ENCODE measurements around the gene NUAK2. TPM values are rescaled to one million over a fixed set of nuclear protein-coding genes. Genes with fewer than 3 reads are reported as not detected.
"Not testable (repeated sequence)": the region's sequence is repeated elsewhere in the genome, so short reads cannot be mapped to it uniquely, and the experiment has no call there.

NUAK2 gene
- 1 to 10 TPM; 1.4 to 2.8 TPM for total RNA-seq
- polyA plus RNA-seq (ENCODE audit: insufficient read length in 2 of 2): 1 to 10 TPM; 1.3 to 1.7 TPM
- long read RNA-seq, donor 1: 0 reads
- long read RNA-seq, donor 2: 0 reads
- long read RNA-seq, donor 3: 0 reads
- long read RNA-seq, donor 4, partial matches to known transcripts: 0 of 1 reads
- long read RNA-seq, donor 4, other reads (novel, unspliced or antisense): 0 of 1 reads

DNA sequence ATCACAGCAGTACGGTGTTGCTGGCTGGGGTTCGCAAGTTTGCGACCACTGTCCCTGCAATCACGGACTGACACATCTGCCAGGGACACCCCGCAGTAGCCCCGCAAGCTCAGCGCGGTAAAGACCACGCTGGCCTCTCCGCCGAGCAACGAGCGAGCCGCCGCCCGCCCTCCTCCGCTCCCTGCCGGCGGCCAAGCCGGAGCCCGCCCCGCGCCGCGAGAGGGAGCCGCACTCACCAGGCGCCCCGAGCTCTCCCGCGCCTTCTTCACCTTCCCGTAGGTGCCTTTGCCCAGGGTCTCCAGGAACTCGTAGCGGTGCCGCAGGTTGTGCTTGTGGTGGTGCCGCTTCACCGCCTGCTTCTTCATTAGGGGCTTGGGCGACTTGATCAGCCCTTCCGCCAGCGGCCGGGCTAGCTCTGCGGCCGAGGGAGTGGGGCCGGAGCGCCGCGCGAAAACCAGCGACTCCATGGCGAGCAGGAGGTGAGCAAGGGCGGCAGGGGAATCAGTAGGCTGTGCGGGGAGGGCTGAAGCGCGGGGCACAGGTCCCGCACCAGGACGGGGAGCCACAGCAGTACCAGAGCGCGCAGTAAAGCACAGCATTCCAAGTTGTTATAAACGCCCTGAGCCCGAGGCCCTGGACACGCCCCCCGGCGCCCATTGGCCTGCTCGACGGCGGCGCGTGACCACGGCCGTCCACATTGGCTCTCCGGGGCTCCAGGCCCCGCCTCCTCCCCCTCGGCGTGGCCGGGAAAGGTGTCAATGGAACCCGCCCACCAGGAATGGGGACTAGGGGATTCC lies at the start of gene NUAK2:
NUAK2 (minus strand) TSS at position 584 of the 797 bp plus-strand sequence; CDS start at position 467, 117 bp downstream.
- Histone ChIP-seq H3K36me3 (ENCODE audit: control insufficient read depth, insufficient read depth, low read length) (no peaks in the 10 kb centered on the region), H3K4me3 (ENCODE audit: low read depth, low read length) (peak within 1 kb of the TSS; percentile 93), H3K9me3 (ENCODE audit: control insufficient read depth, insufficient read depth, low read length) (no peaks in the 10 kb centered on the region), H3K4me1 (ENCODE audit: control insufficient read depth, insufficient read depth, low read length) (peaks cover 33% of the 10 kb centered on the region), H3K27me3 (ENCODE audit: control insufficient read depth, insufficient read depth, low read length) (no peaks in the 10 kb centered on the region), H3K27ac (ENCODE audit: low read depth, low read length) (peak within 1 kb of the TSS; percentile 72)
- WGBS (ENCODE audit: insufficient coverage): under 1% methylated on average over 74 of the region's 75 CpGs
- DNase-seq (ENCODE audit: low read depth in 4 of 6, low spot score in 6 of 6): peak in 5 of 6 donors; percentile 74 to 97 (median 84)

DNA sequence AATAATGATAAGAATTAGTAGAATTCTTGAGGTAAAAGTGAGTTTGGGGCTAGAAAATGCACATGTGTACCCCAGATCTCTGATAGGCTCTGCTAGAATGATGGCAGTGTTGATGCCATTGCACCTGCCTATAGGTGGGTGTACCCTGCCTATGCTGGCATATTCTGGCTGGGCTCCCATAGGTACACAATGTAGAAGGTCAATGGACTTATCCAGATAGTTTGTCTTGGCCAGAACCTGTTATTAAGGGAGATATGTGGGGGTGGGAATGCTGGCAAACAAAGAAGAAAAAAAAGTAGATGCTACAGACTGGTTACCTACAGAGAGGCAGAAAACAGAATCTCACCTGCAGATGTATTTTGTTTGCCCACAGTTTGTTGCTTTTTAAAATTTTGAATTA lies 49.2 kb upstream of the NUAK2 start:
- DNase-seq (ENCODE audit: low read depth in 4 of 6, low spot score in 6 of 6): no peak
- Histone ChIP-seq H3K4me3 (ENCODE audit: low read depth, low read length) (no peak overlapping the region), H3K27me3 (ENCODE audit: control insufficient read depth, insufficient read depth, low read length) (no peaks in the 10 kb centered on the region), H3K9me3 (ENCODE audit: control insufficient read depth, insufficient read depth, low read length) (no peaks in the 10 kb centered on the region), H3K36me3 (ENCODE audit: control insufficient read depth, insufficient read depth, low read length) (no peaks in the 10 kb centered on the region), H3K27ac (ENCODE audit: low read depth, low read length) (no peak overlapping the region), H3K4me1 (ENCODE audit: control insufficient read depth, insufficient read depth, low read length) (peaks cover 13% of the 10 kb centered on the region)

DNA sequence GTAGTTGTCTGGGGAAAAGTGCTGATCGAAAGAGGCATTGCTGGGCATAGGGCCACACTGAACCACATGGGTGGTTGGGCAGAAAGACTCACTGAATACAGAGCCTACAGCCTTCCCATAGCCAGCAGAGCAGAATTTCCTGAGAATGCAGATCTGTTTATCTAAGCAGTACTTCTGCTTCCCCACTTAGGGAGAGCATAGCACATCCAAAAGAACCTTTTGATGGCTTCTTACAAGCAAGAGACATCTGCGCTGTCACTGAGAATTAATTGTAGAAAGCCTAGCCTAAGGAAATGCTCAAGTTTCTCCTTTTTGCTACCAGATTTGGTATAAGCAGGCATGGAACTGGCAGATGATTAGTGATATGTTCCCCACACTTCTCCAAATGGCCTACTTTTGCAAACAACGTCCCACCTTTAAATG lies 48.2 kb upstream of the NUAK2 start:
- WGBS (ENCODE audit: insufficient coverage): 25% methylated on average over 1 of the region's 3 CpGs

DNA sequence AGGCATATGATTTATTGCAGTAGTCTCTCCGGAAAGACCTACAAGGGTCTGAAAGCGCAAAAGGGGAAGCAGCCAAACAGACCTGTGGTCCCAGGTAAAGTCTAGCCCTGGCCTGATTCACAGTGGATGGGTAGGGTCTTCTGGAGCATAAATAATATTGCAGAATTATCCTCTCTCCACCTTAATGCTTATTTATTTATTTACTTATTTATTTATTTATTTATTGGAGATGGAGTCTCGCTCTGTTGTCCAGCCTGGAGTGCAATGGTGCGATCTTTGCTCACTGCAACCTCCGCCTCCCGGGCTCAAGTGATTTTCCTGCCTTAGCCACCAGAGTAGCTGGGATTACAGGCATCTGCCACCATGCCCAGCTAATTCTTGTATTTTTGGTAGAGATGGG lies 46.9 kb upstream of the NUAK2 start:
- Histone ChIP-seq H3K9me3 (ENCODE audit: control insufficient read depth, insufficient read depth, low read length) (no peaks in the 10 kb centered on the region), H3K27ac (ENCODE audit: low read depth, low read length) (no peak overlapping the region), H3K4me3 (ENCODE audit: low read depth, low read length) (no peak overlapping the region), H3K4me1 (ENCODE audit: control insufficient read depth, insufficient read depth, low read length) (peaks cover 9% of the 10 kb centered on the region), H3K36me3 (ENCODE audit: control insufficient read depth, insufficient read depth, low read length) (no peaks in the 10 kb centered on the region), H3K27me3 (ENCODE audit: control insufficient read depth, insufficient read depth, low read length) (no peaks in the 10 kb centered on the region)
- WGBS (ENCODE audit: insufficient coverage): 90% methylated on average over 5 of the region's 6 CpGs
- no peak for DNase-seq (ENCODE audit: low read depth in 4 of 6, low spot score in 6 of 6)

More for the DNA sequence above, 48.2 kb upstream of the NUAK2 start:
- no peaks in the 10 kb centered on the region for H3K9me3 ChIP-seq (ENCODE audit: control insufficient read depth, insufficient read depth, low read length)
- no peaks in the 10 kb centered on the region for H3K36me3 ChIP-seq (ENCODE audit: control insufficient read depth, insufficient read depth, low read length)
- no peaks in the 10 kb centered on the region for H3K27me3 ChIP-seq (ENCODE audit: control insufficient read depth, insufficient read depth, low read length)
- H3K4me3 ChIP-seq (ENCODE audit: low read depth, low read length): no peak overlapping the region
- peak overlapping the region; percentile 49 for H3K27ac ChIP-seq (ENCODE audit: low read depth, low read length)
- peaks cover 9% of the 10 kb centered on the region for H3K4me1 ChIP-seq (ENCODE audit: control insufficient read depth, insufficient read depth, low read length)
- DNase-seq (ENCODE audit: low read depth in 4 of 6, low spot score in 6 of 6): peak in 1 of 6 donors; percentile 85

DNA sequence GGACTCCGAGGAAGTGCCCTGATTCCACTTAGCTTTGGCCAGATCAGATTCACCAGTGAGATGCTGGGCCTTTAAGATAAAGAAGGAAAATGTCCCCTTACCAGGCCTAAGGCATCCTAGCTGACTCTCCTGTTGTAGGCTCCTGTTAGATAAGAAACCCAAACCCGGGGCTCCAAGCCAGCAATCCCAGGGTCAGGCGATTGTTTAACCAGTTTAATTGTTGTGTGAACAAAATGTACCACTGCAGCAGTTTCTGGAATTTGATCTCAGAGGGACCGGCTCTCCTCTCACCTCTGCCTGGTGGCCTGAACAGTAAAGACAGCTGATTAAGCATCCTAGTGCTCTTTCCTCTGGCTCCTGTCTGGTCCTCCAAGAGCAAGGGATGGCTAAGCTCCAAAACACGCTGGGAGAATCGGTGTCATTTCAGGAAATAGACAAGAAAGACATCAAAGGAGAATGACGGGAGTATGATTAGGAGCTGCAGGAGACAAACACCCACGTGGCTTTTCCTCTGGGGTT lies 44.5 kb upstream of the NUAK2 start:
- H3K27ac ChIP-seq (ENCODE audit: low read depth, low read length): no peak overlapping the region
- no peaks in the 10 kb centered on the region for H3K36me3 ChIP-seq (ENCODE audit: control insufficient read depth, insufficient read depth, low read length)
- peaks cover 10% of the 10 kb centered on the region for H3K4me1 ChIP-seq (ENCODE audit: control insufficient read depth, insufficient read depth, low read length)
- H3K27me3 ChIP-seq (ENCODE audit: control insufficient read depth, insufficient read depth, low read length): no peaks in the 10 kb centered on the region
- no peaks in the 10 kb centered on the region for H3K9me3 ChIP-seq (ENCODE audit: control insufficient read depth, insufficient read depth, low read length)
- DNase-seq (ENCODE audit: low read depth in 4 of 6, low spot score in 6 of 6): peak in 1 of 6 donors; percentile 61
- no peak overlapping the region for H3K4me3 ChIP-seq (ENCODE audit: low read depth, low read length)
- WGBS (ENCODE audit: insufficient coverage): 39% methylated on average over 4 of the region's 8 CpGs

DNA sequence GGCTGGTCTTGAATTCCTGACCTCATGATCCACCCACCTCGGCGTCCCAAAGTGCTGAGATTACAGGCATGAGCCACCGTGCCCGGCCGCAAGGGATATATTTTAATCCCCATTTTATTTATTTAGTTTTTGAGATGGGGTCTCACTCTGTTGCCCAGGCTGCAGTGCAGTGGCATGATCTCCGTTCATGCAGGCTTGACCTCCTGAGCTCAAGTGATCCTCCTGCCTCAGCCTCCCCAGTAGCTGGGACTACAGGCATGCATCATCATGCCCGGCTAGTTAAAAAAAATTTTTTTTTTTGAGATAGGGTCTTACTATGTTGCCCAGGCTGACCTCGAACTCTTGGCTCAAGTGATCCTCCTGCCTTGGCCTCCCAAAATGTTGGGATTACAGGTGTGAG lies 43.5 kb upstream of the NUAK2 start:
- peaks cover 17% of the 10 kb centered on the region for H3K4me1 ChIP-seq (ENCODE audit: control insufficient read depth, insufficient read depth, low read length)
- H3K27me3 ChIP-seq (ENCODE audit: control insufficient read depth, insufficient read depth, low read length); H3K27ac ChIP-seq (ENCODE audit: low read depth, low read length); H3K4me3 ChIP-seq (ENCODE audit: low read depth, low read length); H3K9me3 ChIP-seq (ENCODE audit: control insufficient read depth, insufficient read depth, low read length); H3K36me3 ChIP-seq (ENCODE audit: control insufficient read depth, insufficient read depth, low read length); DNase-seq (ENCODE audit: low read depth in 4 of 6, low spot score in 6 of 6): not testable (repeated sequence)
- 100% methylated on average over 2 of the region's 8 CpGs for WGBS (ENCODE audit: insufficient coverage)

DNA sequence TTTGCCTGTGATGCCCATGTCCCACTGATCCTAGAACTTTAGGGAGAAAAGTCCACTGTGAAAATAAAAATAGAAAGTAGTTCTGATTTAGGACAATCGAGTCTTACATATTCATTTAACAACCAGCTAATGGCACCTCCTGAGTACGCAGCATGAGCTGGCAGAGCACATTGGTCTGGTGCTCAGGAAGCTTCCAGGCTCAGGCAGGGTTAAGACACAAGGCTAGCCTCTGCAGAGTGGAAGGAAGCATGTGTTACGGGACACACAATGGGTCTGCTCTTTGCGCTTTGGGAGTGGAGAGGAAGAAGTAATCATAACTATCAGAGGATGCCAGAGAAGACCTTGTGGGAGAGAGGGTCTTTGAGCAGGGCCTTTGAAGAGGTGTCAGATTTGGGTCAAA lies 39.3 kb upstream of the NUAK2 start:
- H3K27me3 ChIP-seq (ENCODE audit: control insufficient read depth, insufficient read depth, low read length): no peaks in the 10 kb centered on the region
- 88% methylated on average over 2 of the region's 4 CpGs for WGBS (ENCODE audit: insufficient coverage)
- H3K4me3 ChIP-seq (ENCODE audit: low read depth, low read length): no peak overlapping the region
- no peaks in the 10 kb centered on the region for H3K36me3 ChIP-seq (ENCODE audit: control insufficient read depth, insufficient read depth, low read length)
- DNase-seq (ENCODE audit: low read depth in 4 of 6, low spot score in 6 of 6): no peak
- peak overlapping the region; percentile 68 for H3K27ac ChIP-seq (ENCODE audit: low read depth, low read length)
- no peaks in the 10 kb centered on the region for H3K9me3 ChIP-seq (ENCODE audit: control insufficient read depth, insufficient read depth, low read length)
- H3K4me1 ChIP-seq (ENCODE audit: control insufficient read depth, insufficient read depth, low read length): peaks cover 24% of the 10 kb centered on the region

DNA sequence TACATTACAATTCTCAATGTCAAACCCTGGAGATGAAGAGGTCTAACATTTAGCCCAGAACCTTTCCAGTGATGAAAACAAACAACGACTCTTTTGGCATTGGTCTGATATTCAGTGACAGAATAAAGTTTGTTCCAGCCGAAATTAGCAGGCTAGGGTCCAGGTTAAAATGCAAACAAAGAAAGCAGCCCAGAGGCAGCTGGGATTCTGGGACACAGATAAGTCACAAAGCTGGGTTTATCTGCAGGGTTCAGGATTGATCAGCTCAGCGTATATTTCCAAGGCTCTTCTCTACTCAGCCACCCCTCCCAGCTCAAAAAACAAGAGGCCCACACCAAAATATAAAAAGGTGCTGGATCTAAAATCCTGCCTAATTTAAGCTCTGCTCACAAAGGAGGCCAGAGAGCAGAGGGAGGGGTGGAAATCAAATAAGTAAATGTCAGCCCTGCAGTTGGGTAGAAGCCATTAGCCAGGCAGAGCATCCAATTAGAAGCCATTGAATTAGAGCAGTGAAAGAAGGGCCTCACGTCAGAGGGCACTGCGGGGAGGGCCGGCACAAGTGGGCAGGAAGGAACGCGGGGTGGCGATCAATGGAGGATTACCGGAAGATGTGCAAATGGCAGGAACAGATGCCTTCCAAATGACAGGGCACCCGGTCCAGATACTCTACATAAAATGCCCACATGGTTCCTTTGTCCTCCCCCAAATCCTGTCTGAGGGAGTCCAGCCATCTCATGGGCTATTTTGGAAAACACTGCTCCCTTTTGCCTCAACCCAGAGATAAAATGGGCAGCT lies 38.4 kb upstream of the NUAK2 start:
- H3K27me3 ChIP-seq (ENCODE audit: control insufficient read depth, insufficient read depth, low read length): no peaks in the 10 kb centered on the region
- no peak overlapping the region for H3K4me3 ChIP-seq (ENCODE audit: low read depth, low read length)
- H3K4me1 ChIP-seq (ENCODE audit: control insufficient read depth, insufficient read depth, low read length): peaks cover 25% of the 10 kb centered on the region
- peak overlapping the region; percentile 68 for H3K27ac ChIP-seq (ENCODE audit: low read depth, low read length)
- no peaks in the 10 kb centered on the region for H3K36me3 ChIP-seq (ENCODE audit: control insufficient read depth, insufficient read depth, low read length)
- H3K9me3 ChIP-seq (ENCODE audit: control insufficient read depth, insufficient read depth, low read length): no peaks in the 10 kb centered on the region
- WGBS (ENCODE audit: insufficient coverage): 18% methylated on average over 10 of the region's 11 CpGs
- DNase-seq (ENCODE audit: low read depth in 4 of 6, low spot score in 6 of 6): peak in 4 of 6 donors; percentile 64 to 94 (median 80)

DNA sequence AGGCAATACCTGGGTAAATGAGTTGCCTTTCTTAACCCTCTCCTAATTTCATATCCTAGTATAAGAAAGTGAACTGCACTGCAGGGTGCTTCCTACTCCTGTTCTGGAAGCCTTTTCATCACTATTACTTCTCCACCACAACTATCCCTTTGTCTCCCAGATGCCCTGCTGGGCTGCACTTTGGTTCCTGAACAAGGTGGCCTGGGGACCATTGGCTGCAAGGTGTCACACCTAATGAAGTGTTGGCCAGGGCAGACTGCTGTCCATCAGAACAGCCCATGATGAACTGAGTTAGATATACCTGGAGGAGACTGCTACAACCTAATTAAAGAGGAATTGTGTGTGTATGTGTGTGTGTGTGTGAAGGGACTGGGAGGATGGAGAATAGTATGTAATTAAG lies 37.0 kb upstream of the NUAK2 start:
- Histone ChIP-seq H3K4me1 (ENCODE audit: control insufficient read depth, insufficient read depth, low read length) (peaks cover 36% of the 10 kb centered on the region), H3K9me3 (ENCODE audit: control insufficient read depth, insufficient read depth, low read length) (no peaks in the 10 kb centered on the region), H3K27me3 (ENCODE audit: control insufficient read depth, insufficient read depth, low read length) (no peaks in the 10 kb centered on the region), H3K4me3 (ENCODE audit: low read depth, low read length) (no peak overlapping the region), H3K36me3 (ENCODE audit: control insufficient read depth, insufficient read depth, low read length) (no peaks in the 10 kb centered on the region), H3K27ac (ENCODE audit: low read depth, low read length) (no peak overlapping the region)
- no peak for DNase-seq (ENCODE audit: low read depth in 4 of 6, low spot score in 6 of 6)

Data from spinal cord (tissue), 10 donors.